ENCODE results near the gene SULT1B1.

Gene SULT1B1

DNA sequence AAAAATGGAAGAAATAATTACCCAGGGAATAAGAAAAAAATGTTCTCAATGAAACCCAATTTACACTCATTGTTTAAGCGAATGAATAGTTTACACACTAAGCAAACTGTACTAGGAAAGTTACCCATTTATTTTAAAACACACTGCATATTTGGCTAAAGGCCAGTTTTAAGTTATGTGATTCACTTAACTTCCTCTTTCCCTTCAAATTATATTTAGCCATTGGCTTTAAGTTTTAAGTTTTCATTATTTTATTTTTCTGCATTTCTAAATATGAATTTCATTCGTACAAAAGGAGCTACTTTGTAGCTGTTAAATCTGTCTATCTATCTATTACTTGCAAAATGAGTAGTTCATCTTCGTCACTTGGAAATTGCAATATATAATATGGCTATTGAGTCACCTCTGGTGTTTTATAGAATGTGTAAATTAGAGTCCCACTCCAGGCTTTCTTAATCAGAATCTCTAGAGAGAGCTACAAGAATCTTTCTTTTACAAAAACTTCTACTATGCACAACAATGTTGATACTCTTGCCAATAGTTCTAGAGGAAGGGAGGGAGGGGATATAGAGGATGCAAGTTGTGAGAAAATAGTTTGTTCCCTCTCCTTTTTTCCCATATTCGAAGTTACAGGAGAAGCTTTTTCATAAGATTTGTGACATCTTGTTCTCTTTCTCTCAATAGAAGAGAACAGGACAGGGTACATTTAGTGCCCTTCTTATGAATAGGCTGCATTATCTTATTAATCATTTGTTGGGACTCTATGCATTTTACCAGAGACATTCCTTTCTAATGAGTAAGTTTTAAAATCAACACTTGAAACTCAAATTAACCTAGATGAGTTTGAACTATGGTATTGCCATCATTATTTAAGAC lies 41.8 kb downstream of the SULT1B1 start:
- TF ChIP-seq, protein P1, sequence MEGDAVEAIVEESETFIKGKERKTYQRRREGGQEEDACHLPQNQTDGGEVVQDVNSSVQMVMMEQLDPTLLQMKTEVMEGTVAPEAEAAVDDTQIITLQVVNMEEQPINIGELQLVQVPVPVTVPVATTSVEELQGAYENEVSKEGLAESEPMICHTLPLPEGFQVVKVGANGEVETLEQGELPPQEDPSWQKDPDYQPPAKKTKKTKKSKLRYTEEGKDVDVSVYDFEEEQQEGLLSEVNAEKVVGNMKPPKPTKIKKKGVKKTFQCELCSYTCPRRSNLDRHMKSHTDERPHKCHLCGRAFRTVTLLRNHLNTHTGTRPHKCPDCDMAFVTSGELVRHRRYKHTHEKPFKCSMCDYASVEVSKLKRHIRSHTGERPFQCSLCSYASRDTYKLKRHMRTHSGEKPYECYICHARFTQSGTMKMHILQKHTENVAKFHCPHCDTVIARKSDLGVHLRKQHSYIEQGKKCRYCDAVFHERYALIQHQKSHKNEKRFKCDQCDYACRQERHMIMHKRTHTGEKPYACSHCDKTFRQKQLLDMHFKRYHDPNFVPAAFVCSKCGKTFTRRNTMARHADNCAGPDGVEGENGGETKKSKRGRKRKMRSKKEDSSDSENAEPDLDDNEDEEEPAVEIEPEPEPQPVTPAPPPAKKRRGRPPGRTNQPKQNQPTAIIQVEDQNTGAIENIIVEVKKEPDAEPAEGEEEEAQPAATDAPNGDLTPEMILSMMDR (conservative IDR thresholded peaks at IDR 0.05; ENCODE audit: low read depth, low read length) = no peak
- DNase-seq (ENCODE audit: low read depth) = peak; percentile 51
- H3K4me3 ChIP-seq (ENCODE audit: low read length) = no peak overlapping the region

DNA sequence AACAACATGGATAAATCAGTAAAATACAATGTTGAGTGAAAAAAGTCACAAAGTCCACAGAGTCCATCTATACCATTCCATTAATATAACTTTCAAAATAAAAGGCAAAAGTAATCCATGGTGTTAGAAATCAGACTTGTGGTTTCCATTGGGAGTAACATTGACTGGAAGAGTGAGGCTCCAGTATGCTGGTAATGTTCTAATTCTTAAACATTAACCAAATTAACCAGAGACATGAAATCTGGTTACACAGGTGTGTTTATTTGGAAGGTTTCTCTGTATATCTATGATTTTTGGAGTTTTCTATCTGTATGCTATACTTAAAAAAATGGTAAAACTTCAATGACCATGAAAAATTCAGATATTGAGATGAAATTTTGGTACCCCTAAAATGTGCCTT lies 42.6 kb downstream of the SULT1B1 start:
- TF ChIP-seq, protein P1 (conservative IDR thresholded peaks at IDR 0.05; ENCODE audit: low read depth, low read length) = no peak
- DNase-seq (ENCODE audit: low read depth) = no peak
- H3K4me3 ChIP-seq (ENCODE audit: low read length) = no peak overlapping the region

DNA sequence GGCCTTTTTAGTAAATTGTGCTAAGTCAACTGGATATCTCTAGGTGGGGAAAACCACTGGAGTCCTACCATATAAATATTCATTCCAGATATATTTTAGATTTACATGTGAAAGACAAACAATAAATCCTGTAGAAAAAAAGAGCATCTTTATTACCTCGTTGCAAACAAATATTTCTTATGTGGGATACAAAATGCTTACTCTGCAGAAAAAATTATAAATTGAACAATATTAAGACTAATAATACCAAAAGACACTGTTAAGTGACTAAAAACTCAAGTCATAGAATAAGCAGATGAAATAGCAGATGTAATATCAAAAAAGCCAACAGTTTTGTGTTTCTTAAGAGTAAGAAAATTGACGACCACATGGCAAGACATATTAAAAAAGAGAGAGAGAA lies 43.8 kb downstream of the SULT1B1 start:
- no peak for DNase-seq (ENCODE audit: low read depth)
- H3K4me3 ChIP-seq (ENCODE audit: low read length) = no peak overlapping the region
- TF ChIP-seq, protein P1 (conservative IDR thresholded peaks at IDR 0.05; ENCODE audit: low read depth, low read length) = no peak

DNA sequence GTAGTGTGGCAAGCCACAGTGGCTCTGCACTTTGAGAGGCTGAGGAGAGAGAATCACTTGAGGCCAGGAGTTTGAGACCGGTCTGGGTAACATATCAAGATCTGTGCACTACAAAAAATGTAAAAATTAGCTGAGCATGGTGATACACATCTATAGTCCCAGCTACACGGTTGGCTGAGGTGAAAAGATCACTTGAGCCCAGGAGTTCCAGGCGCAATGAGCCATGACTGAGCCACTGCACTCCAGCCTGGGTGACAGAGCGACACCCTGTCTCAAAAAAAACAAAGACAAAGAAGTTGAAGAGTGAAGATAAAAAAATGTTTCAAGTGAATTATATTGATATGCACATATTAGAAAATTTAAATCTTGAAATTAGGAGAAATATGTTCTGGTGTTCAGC lies 46.3 kb downstream of the SULT1B1 start:
- TF ChIP-seq, protein P1 (conservative IDR thresholded peaks at IDR 0.05; ENCODE audit: low read depth, low read length) = no peak
- H3K4me3 ChIP-seq (ENCODE audit: low read length) = no peak overlapping the region
- no peak for DNase-seq (ENCODE audit: low read depth)

DNA sequence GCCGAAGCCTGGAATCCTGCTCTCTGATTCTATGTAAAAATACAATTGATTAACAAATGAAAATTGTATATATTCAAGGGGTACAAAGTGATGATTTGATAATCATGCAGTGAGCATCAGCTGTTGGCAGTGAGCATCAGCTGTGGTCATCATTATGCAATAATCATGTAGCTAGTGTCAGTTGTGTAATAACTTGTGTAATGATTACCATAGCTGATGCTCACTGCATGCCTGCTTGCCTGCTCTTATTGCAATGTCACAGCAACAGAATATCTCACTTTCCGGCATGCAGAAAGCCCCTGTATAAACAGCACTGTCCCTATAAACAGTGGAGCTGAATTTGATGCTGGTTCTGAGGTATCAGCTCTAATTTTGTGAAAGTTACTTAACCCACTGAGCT lies 46.8 kb downstream of the SULT1B1 start:
- no peak for DNase-seq (ENCODE audit: low read depth)
- TF ChIP-seq, protein P1 (conservative IDR thresholded peaks at IDR 0.05; ENCODE audit: low read depth, low read length) = no peak
- no peak overlapping the region for H3K4me3 ChIP-seq (ENCODE audit: low read length)

DNA sequence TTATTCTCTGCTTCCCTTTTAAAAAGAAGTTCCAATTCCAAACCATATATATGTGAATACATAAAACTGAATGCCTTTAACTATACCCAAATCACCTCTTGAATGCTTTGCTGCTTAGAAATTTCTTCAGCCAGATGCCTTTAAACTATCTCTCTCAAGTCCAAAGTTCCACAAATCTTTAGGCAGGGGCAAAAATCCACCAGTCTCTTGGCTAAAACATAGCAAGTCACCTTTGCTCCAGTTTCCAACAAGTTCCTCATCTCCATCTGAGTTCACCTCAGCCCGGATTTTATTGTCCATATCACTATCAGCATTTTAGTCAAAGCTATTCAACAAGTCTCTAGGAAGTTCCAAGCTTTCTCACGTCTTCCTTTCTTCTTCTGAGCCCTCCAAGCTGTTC lies 49.8 kb downstream of the SULT1B1 start:
- TF ChIP-seq, protein P1 (conservative IDR thresholded peaks at IDR 0.05; ENCODE audit: low read depth, low read length) = no peak
- DNase-seq (ENCODE audit: low read depth) = no peak
- no peak overlapping the region for H3K4me3 ChIP-seq (ENCODE audit: low read length)

DNA sequence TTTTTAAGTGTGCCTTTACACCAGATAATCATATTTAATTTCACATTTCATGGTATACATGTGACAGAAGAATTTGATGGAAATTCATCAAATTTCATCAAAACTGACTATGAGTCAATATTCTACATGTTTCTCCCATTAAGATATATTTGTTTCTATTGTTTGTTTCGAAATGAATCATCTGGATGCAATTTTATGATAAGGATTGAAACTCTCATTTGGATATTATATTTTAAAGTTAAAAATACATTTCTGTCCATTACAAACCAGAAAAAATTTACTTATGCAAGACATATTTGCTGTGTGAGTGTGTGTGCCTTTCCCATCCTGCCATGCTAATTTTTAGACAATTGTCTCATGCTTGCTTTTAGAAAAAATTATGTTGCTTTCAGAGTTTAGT lies 52.2 kb downstream of the SULT1B1 start:
- TF ChIP-seq, protein P1 (conservative IDR thresholded peaks at IDR 0.05; ENCODE audit: low read depth, low read length) = no peak
- DNase-seq (ENCODE audit: low read depth) = no peak

More for the DNA sequence above, 52.2 kb downstream of the SULT1B1 start:
- H3K4me3 ChIP-seq (ENCODE audit: low read length) = no peak overlapping the region
